ENCODE measurements around the gene C1orf198. TPM values are rescaled to one million over a fixed set of nuclear protein-coding genes. Genes with fewer than 3 reads are reported as not detected.
A peak's percentile ranks its signal among the peaks of the same experiment; 100 is the strongest.

C1orf198 gene
- total RNA-seq, 1 experiment from 2014 or later: 156 TPM

- Histone ChIP-seq H3K27me3 (replicated peaks) (no peaks in the 10 kb centered on the region), H3K27ac (no peak overlapping the region), H3K4me3 (no peak overlapping the region)
These were observed 9.7 kb upstream of the C1orf198 start for GRCh38 chr1:230877924-230878590.

GRCh38 chr1:230877146-230877923 lies 9.0 kb upstream of the C1orf198 start:
- Histone ChIP-seq H3K27ac (no peak overlapping the region), H3K9me3 (replicated peaks) (no peaks in the 10 kb centered on the region), H3K36me3 (no peaks in the 10 kb centered on the region), H3K4me3 (no peak overlapping the region), H3K27me3 (replicated peaks) (no peaks in the 10 kb centered on the region), H3K4me1 (replicated peaks) (peaks cover 6% of the 10 kb centered on the region)
- no peak for DNase-seq (ENCODE audit: low read depth in 1 of 2, low spot score in 2 of 2)

More at GRCh38 chr1:230877924-230878590, 9.7 kb upstream of the C1orf198 start:
- no peak for DNase-seq (ENCODE audit: low read depth in 1 of 2, low spot score in 2 of 2)
- H3K4me1 ChIP-seq (replicated peaks): peaks cover 6% of the 10 kb centered on the region
- no peaks in the 10 kb centered on the region for H3K36me3 ChIP-seq
- H3K9me3 ChIP-seq (replicated peaks): no peaks in the 10 kb centered on the region

GRCh38 chr1:230876660-230877059 lies 8.3 kb upstream of the C1orf198 start:
- Histone ChIP-seq H3K36me3 (no peaks in the 10 kb centered on the region), H3K27ac (no peak overlapping the region), H3K27me3 (replicated peaks) (no peaks in the 10 kb centered on the region), H3K4me3 (no peak overlapping the region), H3K9me3 (replicated peaks) (no peaks in the 10 kb centered on the region), H3K4me1 (replicated peaks) (peaks cover 6% of the 10 kb centered on the region)
- DNase-seq (ENCODE audit: low read depth in 1 of 2, low spot score in 2 of 2): no peak

GRCh38 chr1:230875370-230875769 lies 7.0 kb upstream of the C1orf198 start:
- Histone ChIP-seq H3K27ac (no peak overlapping the region), H3K4me1 (replicated peaks) (peaks cover 6% of the 10 kb centered on the region), H3K4me3 (no peak overlapping the region), H3K27me3 (replicated peaks) (no peaks in the 10 kb centered on the region), H3K9me3 (replicated peaks) (no peaks in the 10 kb centered on the region), H3K36me3 (no peaks in the 10 kb centered on the region)
- no peak for DNase-seq (ENCODE audit: low read depth in 1 of 2, low spot score in 2 of 2)

- DNase-seq (ENCODE audit: low read depth in 1 of 2, low spot score in 2 of 2): no peak
- no peak overlapping the region for H3K4me3 ChIP-seq
- peaks cover 9% of the 10 kb centered on the region for H3K36me3 ChIP-seq
- H3K27ac ChIP-seq: no peak overlapping the region
- H3K27me3 ChIP-seq (replicated peaks): no peaks in the 10 kb centered on the region
- H3K4me1 ChIP-seq (replicated peaks): peaks cover 25% of the 10 kb centered on the region
- no peaks in the 10 kb centered on the region for H3K9me3 ChIP-seq (replicated peaks)
These were observed 2.6 kb upstream of the C1orf198 start for GRCh38 chr1:230870916-230871315.

GRCh38 chr1:230869500-230869899 lies 1.2 kb upstream of the C1orf198 start:
- Histone ChIP-seq H3K27ac (peak overlapping the region; percentile 90), H3K36me3 (peaks cover 21% of the 10 kb centered on the region), H3K9me3 (replicated peaks) (no peaks in the 10 kb centered on the region), H3K27me3 (replicated peaks) (no peaks in the 10 kb centered on the region), H3K4me3 (no peak overlapping the region), H3K4me1 (replicated peaks) (peaks cover 31% of the 10 kb centered on the region)
- peak in 1 of 2 experiments; percentile 71 for DNase-seq (ENCODE audit: low read depth in 1 of 2, low spot score in 2 of 2)

- DNase-seq (ENCODE audit: low read depth in 1 of 2, low spot score in 2 of 2): peak; percentile 69 to 71
- Histone ChIP-seq H3K4me1 (replicated peaks) (peaks cover 31% of the 10 kb centered on the region), H3K4me3 (peak overlapping the region; percentile 97), H3K9me3 (replicated peaks) (no peaks in the 10 kb centered on the region), H3K27ac (peak overlapping the region; percentile 90), H3K27me3 (replicated peaks) (no peaks in the 10 kb centered on the region), H3K36me3 (peaks cover 21% of the 10 kb centered on the region)
These were observed 540 bp upstream of the C1orf198 start for GRCh38 chr1:230868736-230869385.

- H3K9me3 ChIP-seq (replicated peaks): no peaks in the 10 kb centered on the region
- peak overlapping the region; percentile 97 for H3K4me3 ChIP-seq
- peaks cover 21% of the 10 kb centered on the region for H3K36me3 ChIP-seq
- H3K27ac ChIP-seq: peak overlapping the region; percentile 27
- H3K4me1 ChIP-seq (replicated peaks): peaks cover 43% of the 10 kb centered on the region
- DNase-seq (ENCODE audit: low read depth in 1 of 2, low spot score in 2 of 2): peak in 1 of 2 experiments; percentile 47
- no peaks in the 10 kb centered on the region for H3K27me3 ChIP-seq (replicated peaks)
These were observed 1.0 kb downstream of the C1orf198 start for GRCh38 chr1:230867101-230867902.

GRCh38 chr1:230866171-230867070 lies 1.9 kb downstream of the C1orf198 start:
- Histone ChIP-seq H3K9me3 (replicated peaks) (no peaks in the 10 kb centered on the region), H3K4me3 (peak overlapping the region; percentile 97), H3K27ac (peak overlapping the region; percentile 27), H3K36me3 (peaks cover 28% of the 10 kb centered on the region), H3K27me3 (replicated peaks) (no peaks in the 10 kb centered on the region), H3K4me1 (replicated peaks) (peaks cover 52% of the 10 kb centered on the region)
- peak in 1 of 2 experiments; percentile 31 for DNase-seq (ENCODE audit: low read depth in 1 of 2, low spot score in 2 of 2)

- H3K9me3 ChIP-seq (replicated peaks): no peaks in the 10 kb centered on the region
- no peak overlapping the region for H3K4me3 ChIP-seq
- H3K27ac ChIP-seq: no peak overlapping the region
- DNase-seq (ENCODE audit: low read depth in 1 of 2, low spot score in 2 of 2): no peak
- peaks cover 64% of the 10 kb centered on the region for H3K4me1 ChIP-seq (replicated peaks)
- H3K36me3 ChIP-seq: peaks cover 38% of the 10 kb centered on the region
- H3K27me3 ChIP-seq (replicated peaks): no peaks in the 10 kb centered on the region
These were observed 3.1 kb downstream of the C1orf198 start for GRCh38 chr1:230865062-230865817.

- Histone ChIP-seq H3K36me3 (peaks cover 40% of the 10 kb centered on the region), H3K9me3 (replicated peaks) (no peaks in the 10 kb centered on the region), H3K27ac (no peak overlapping the region), H3K4me1 (replicated peaks) (peaks cover 64% of the 10 kb centered on the region), H3K4me3 (no peak overlapping the region), H3K27me3 (replicated peaks) (no peaks in the 10 kb centered on the region)
- no peak for DNase-seq (ENCODE audit: low read depth in 1 of 2, low spot score in 2 of 2)
These were observed 3.9 kb downstream of the C1orf198 start for GRCh38 chr1:230864441-230864840.

- Histone ChIP-seq H3K9me3 (replicated peaks) (no peaks in the 10 kb centered on the region), H3K36me3 (peaks cover 40% of the 10 kb centered on the region), H3K4me1 (replicated peaks) (peaks cover 66% of the 10 kb centered on the region), H3K4me3 (no peak overlapping the region), H3K27me3 (replicated peaks) (no peaks in the 10 kb centered on the region), H3K27ac (no peak overlapping the region)
- no peak for DNase-seq (ENCODE audit: low read depth in 1 of 2, low spot score in 2 of 2)
These were observed 4.9 kb downstream of the C1orf198 start for GRCh38 chr1:230863449-230863848.
